Sciatic nerve (tissue), 1 donor: ENCODE measurements around the gene CCDC74A. TPM values are rescaled to one million over a fixed set of nuclear protein-coding genes. Genes with fewer than 3 reads are reported as not detected.

Source experiments
- microRNA-seq: library from miRNA; unstranded; fragments of <30 nt; microRNA quantifications from one replicate; pipeline ENCODE4 v1.2.0, GENCODE V29; 2020
- total RNA-seq: library from RNA; stranded (reverse); fragmentation: NEBNext Ultra II Directional; extraction: Animal tissue kit (Norgen Biotek cat#: 25700); gene quantifications from one replicate; pipeline ENCODE4 v1.2.1, GENCODE V29; 2021
- donor health status: DM: no; HTN: no; CAD: no.

Gene CCDC74A
- total RNA-seq, 1 donor from 2014 or later: 12.8 TPM

Small RNAs within 50 kb of the gene (microRNA-seq; reads per million reads assigned to microRNA genes)
- not detected for gene MIR4784

Other genes with a start within 250 kb of the CCDC74A start
- not detected for gene RAB6D, start 163.7 kb upstream of the CCDC74A start, total RNA-seq
- gene TUBA3D, start 51.8 kb upstream of the CCDC74A start, total RNA-seq: not detected
- gene MZT2A, start 35.5 kb upstream of the CCDC74A start, total RNA-seq: 71.0 TPM